Measurements from ENCODE around the gene PTPRM.

DNA sequence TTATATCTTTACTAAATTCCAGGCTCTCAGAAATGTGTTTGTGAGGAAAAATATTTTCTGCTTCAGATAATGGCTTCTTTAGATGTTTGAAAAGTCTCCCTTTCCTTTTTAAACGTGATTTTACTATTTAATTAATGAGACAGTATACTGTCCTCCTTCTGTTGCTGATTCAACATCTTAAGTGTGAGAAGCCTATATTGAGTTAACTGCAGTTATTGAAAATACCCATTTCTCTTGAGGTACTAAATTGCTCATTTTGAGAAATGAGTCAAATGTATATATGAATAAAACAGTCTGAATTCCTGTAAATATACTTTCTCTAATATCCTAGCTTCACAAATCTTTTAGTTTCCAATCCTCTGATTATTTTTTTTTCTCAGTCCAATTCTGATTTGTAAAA, 470.2 kb downstream of the PTPRM start:
- TF ChIP-seq, protein P1, sequence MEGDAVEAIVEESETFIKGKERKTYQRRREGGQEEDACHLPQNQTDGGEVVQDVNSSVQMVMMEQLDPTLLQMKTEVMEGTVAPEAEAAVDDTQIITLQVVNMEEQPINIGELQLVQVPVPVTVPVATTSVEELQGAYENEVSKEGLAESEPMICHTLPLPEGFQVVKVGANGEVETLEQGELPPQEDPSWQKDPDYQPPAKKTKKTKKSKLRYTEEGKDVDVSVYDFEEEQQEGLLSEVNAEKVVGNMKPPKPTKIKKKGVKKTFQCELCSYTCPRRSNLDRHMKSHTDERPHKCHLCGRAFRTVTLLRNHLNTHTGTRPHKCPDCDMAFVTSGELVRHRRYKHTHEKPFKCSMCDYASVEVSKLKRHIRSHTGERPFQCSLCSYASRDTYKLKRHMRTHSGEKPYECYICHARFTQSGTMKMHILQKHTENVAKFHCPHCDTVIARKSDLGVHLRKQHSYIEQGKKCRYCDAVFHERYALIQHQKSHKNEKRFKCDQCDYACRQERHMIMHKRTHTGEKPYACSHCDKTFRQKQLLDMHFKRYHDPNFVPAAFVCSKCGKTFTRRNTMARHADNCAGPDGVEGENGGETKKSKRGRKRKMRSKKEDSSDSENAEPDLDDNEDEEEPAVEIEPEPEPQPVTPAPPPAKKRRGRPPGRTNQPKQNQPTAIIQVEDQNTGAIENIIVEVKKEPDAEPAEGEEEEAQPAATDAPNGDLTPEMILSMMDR (IDR thresholded peaks at IDR 0.05; ENCODE audit: insufficient read depth, low read length, poor library complexity, severe bottlenecking) = no peak
- no peak for TF ChIP-seq EZH2phosphoT487 (conservative IDR thresholded peaks at IDR 0.05; ENCODE audit: low read length)

All from SU-DHL-6 (cell line).